ENCODE data around the gene PLPPR2. TPM values are rescaled to one million over a fixed set of nuclear protein-coding genes. Genes with fewer than 3 reads are reported as not detected.

The PLPPR2 gene
- total RNA-seq, 2 donors from 2014 or later = 26.2 to 30.5 TPM

Other genes with a start within 250 kb of the PLPPR2 start
- gene SPC24, start 199.7 kb upstream of the PLPPR2 start, total RNA-seq = 1 to 10 TPM; 1.2 to 5.7 TPM
- gene KANK2, start 157.9 kb upstream of the PLPPR2 start, total RNA-seq = 100 to 1,000 TPM; 445 to 622 TPM
- gene ANGPTL8, start 115.8 kb upstream of the PLPPR2 start, total RNA-seq = 1 to 10 TPM in 1 of 2 donors, not detected in 1; 1.3 TPM
- gene DOCK6, start 92.9 kb upstream of the PLPPR2 start, total RNA-seq = 10 to 100 TPM; 12.7 to 49.4 TPM
- not detected for gene TSPAN16, start 59.3 kb upstream of the PLPPR2 start, total RNA-seq
- gene RAB3D, start 15.8 kb upstream of the PLPPR2 start, total RNA-seq = 10 to 100 TPM in 1 of 2 donors, 1 to 10 TPM in 1; 6.5 to 11.1 TPM
- 100 to 1,000 TPM; 301 to 343 TPM for gene TMEM205, start 9.2 kb upstream of the PLPPR2 start, total RNA-seq
- 10 to 100 TPM; 12.1 to 18.8 TPM for gene CCDC159, start 8.9 kb upstream of the PLPPR2 start, total RNA-seq
- gene SWSAP1, start 19.2 kb downstream of the PLPPR2 start, total RNA-seq = 1 to 10 TPM in 1 of 2 donors, under 1 TPM in 1; 0.44 to 1.5 TPM
- 1 to 10 TPM; 5.9 to 10.0 TPM for gene EPOR, start 28.9 kb downstream of the PLPPR2 start, total RNA-seq
- gene RGL3, start 63.9 kb downstream of the PLPPR2 start, total RNA-seq = 1 to 10 TPM; 7.4 to 8.4 TPM
- gene ODAD3, start 79.7 kb downstream of the PLPPR2 start, total RNA-seq = under 1 TPM; 0.22 to 0.59 TPM
- gene PRKCSH, start 80.2 kb downstream of the PLPPR2 start, total RNA-seq = 10 to 100 TPM; 78.0 to 82.8 TPM
- not detected for gene ELAVL3, start 125.6 kb downstream of the PLPPR2 start, total RNA-seq
- 1 to 10 TPM; 4.6 to 9.9 TPM for gene ZNF653, start 150.4 kb downstream of the PLPPR2 start, total RNA-seq
- 100 to 1,000 TPM in 1 of 2 donors, 10 to 100 TPM in 1; 83.6 to 126 TPM for gene ECSIT, start 173.7 kb downstream of the PLPPR2 start, total RNA-seq
- 100 to 1,000 TPM in 1 of 2 donors, 10 to 100 TPM in 1; 93.3 to 592 TPM for gene CNN1, start 183.4 kb downstream of the PLPPR2 start, total RNA-seq
- 10 to 100 TPM; 17.1 to 32.5 TPM for gene ELOF1, start 203.8 kb downstream of the PLPPR2 start, total RNA-seq
- gene ACP5, start 222.2 kb downstream of the PLPPR2 start, total RNA-seq = 1 to 10 TPM; 3.2 to 3.6 TPM
- gene ZNF627, start 242.1 kb downstream of the PLPPR2 start, total RNA-seq = 1 to 10 TPM; 6.0 to 6.7 TPM